ENCODE data around the gene LSM8.

LSM8 gene

DNA sequence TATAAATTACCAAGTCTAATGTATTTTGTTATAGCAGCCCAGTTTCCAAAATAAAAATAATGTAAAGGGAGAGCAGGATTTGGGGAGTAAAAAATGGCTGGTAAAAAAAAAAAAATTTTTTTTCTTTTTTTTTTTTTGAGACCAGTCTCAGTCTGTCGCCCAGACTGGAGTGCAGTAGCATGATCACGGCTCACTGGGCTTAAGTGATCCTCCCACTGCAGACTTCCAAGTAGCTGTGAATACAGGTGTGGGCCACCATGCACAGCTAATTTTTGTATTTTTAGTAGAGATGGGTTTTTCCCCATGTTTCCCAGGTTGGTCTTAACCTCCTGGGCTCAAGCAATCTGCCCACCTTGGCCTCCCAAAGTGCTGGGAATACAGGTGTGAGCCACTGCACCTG, 4.8 kb upstream of the LSM8 start:
- in situ Hi-C loops (cut with MboI; ENCODE audit: low sequenced_read_pairs, unreplicated experiment): no loop called here
- TF ChIP-seq, protein P1, sequence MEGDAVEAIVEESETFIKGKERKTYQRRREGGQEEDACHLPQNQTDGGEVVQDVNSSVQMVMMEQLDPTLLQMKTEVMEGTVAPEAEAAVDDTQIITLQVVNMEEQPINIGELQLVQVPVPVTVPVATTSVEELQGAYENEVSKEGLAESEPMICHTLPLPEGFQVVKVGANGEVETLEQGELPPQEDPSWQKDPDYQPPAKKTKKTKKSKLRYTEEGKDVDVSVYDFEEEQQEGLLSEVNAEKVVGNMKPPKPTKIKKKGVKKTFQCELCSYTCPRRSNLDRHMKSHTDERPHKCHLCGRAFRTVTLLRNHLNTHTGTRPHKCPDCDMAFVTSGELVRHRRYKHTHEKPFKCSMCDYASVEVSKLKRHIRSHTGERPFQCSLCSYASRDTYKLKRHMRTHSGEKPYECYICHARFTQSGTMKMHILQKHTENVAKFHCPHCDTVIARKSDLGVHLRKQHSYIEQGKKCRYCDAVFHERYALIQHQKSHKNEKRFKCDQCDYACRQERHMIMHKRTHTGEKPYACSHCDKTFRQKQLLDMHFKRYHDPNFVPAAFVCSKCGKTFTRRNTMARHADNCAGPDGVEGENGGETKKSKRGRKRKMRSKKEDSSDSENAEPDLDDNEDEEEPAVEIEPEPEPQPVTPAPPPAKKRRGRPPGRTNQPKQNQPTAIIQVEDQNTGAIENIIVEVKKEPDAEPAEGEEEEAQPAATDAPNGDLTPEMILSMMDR (IDR thresholded peaks at IDR 0.05; ENCODE audit: borderline replicate concordance, control extremely low read depth, extremely low read depth, insufficient read depth, missing control alignments): no peak

DNA sequence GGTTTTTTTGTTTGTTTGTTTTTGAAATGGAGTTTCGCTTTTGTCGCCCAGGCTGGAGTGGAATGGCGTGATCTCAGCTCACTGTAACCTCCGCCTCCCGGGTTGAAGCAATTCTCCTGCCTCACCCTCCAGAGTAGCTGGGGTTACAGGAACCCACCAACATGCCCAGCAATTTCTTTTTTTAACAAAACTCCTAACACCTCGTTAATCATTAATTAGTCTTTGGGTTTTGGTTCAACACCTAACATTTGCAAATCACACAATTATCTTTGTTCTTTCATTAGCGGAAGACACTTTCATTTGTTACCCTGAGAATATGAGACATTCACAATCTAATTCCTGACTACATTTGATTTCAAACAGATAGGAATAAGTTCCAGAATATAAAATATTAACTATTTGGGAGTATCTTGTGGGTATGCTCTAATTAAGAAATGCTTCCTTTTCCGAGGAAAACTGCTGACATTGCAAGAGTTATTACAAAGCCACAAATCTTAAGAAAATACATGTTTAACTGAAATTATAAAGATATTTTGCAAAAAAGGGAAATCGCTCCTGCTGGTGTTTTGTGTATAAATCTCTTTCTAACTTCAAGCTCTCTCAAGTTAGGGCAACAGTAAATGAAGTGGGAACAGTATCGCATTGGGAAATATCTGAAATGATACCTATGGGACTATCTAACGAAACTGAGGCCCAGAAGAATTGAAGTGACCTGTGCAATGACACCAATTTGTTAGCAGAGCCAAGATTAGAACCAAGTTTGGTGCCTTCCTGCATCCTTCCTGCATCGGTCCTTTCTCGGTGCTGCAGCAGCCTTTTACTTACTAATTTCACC, 1.2 kb upstream of the LSM8 start:
- TF ChIP-seq, protein P1 (IDR thresholded peaks at IDR 0.05; ENCODE audit: borderline replicate concordance, control extremely low read depth, extremely low read depth, insufficient read depth, missing control alignments): no peak
- in situ Hi-C loops (cut with MboI; ENCODE audit: low sequenced_read_pairs, unreplicated experiment): no loop called here
- DNase-seq (ENCODE audit: low spot score): peak; percentile 2

More for the DNA sequence above, 4.8 kb upstream of the LSM8 start:
- DNase-seq (ENCODE audit: low spot score): no peak

- TF ChIP-seq, protein P1 (IDR thresholded peaks at IDR 0.05; ENCODE audit: borderline replicate concordance, control extremely low read depth, extremely low read depth, insufficient read depth, missing control alignments): no peak
- in situ Hi-C loops (cut with MboI; ENCODE audit: low sequenced_read_pairs, unreplicated experiment): no loop called here
- DNase-seq (ENCODE audit: low spot score): peak; percentile 15
Measured at GRCh38 chr7:118183428-118183785, 557 bp upstream of the LSM8 start.

DNA sequence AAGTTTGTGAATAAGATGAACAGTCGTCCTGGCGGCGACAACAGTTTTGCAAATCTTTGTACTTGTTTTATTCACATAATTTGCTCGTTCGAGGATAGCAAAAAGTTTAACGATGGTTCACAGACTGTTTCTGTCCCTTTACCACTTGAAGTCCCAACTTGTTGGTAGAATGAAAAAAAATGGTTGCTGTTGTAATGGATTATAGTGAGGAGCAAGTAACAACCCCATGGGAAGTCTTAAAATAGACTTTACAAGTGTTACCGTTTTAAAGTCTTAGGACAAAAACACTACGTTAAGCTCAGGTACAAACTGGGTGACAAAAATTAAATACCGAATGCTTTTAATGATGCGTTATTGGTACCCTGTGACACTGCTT, 589 bp downstream of the LSM8 start:
- TF ChIP-seq, protein P1 (IDR thresholded peaks at IDR 0.05; ENCODE audit: borderline replicate concordance, control extremely low read depth, extremely low read depth, insufficient read depth, missing control alignments): no peak
- in situ Hi-C loops (cut with MboI; ENCODE audit: low sequenced_read_pairs, unreplicated experiment): no loop called here
- DNase-seq (ENCODE audit: low spot score): no peak

GRCh38 chr7:118185163-118185860, 1.3 kb downstream of the LSM8 start:
- in situ Hi-C loops (cut with MboI; ENCODE audit: low sequenced_read_pairs, unreplicated experiment): no loop called here
- TF ChIP-seq, protein P1 (IDR thresholded peaks at IDR 0.05; ENCODE audit: borderline replicate concordance, control extremely low read depth, extremely low read depth, insufficient read depth, missing control alignments): no peak
- no peak for DNase-seq (ENCODE audit: low spot score)

- DNase-seq (ENCODE audit: low spot score): no peak
- in situ Hi-C loops (cut with MboI; ENCODE audit: low sequenced_read_pairs, unreplicated experiment): no loop called here
- TF ChIP-seq, protein P1 (IDR thresholded peaks at IDR 0.05; ENCODE audit: borderline replicate concordance, control extremely low read depth, extremely low read depth, insufficient read depth, missing control alignments): no peak
Measured at GRCh38 chr7:118186501-118186900, 2.5 kb downstream of the LSM8 start.
